GM19452 (cell line): ENCODE results near the gene TUNAR.

Experiments
- ATAC-seq: cut with Tn5 transposase; IDR thresholded peaks from one replicate; pipeline ENCODE4 v1.9.1; 2021; ENCODE audit not compliant: unreplicated experiment

Gene TUNAR

DNA sequence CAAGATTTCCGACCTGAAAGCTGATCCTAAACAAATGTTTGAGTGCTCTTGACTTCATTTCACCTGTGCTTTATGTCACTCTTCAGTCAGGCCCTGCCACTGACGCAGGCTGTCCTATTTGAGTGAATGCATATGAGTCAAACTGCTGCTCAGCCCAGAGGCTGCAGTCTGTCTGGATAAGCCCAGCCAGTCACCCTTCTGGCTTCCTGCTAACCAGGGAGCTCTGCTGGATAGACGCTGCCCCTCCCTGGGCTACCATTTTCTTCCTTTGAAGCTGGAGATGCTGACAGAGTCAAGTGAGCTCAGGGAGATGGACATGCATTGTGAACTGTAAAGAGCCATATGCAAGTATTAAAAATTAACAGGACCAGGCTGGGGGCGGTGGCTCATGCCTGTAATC, 5.1 kb upstream of the TUNAR start:
- ATAC-seq = no peak

- no peak for ATAC-seq
These were observed 3.9 kb upstream of the TUNAR start for GRCh38 chr14:95872777-95873176.

GRCh38 chr14:95875831-95876760, 536 bp upstream of the TUNAR start:
- ATAC-seq = no peak

DNA sequence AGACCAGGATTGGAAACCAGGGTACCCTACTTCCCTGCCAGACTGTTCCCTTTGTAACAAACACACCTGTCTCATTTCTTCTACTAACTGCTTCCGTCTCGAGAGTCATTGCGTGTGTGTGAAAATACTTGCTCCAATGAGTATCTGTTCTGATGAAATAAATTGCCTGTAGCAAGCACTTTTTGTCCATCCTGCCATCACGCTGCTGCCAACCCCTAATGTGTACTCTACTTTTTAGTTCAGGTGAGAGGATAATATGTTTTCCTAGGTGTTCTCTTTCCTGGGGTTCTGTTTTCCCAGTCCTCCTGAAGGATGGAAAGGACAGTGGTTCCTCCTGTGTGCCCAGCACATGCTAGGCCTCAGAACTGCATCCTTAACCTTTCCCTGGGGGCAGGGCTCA, 1.0 kb downstream of the TUNAR start:
- ATAC-seq = no peak

DNA sequence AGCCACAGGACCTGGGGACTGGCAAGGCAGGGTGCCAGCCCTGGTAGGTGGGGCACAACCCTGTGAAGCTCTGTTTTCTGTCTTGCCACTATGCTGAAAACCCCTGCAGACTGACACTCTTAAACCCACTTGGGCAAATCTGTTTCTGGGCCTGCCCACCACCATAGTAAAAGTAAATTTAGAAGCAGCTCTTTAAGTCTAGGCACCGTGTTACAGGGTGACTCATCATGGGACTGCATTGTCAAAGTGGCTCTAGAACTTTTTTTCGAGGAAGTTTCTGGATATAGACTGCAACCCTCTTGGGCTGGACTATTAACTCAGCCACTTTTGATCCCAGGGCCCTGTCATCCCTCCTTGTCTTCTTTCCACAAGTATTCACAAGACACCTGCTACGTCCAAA, 7.7 kb downstream of the TUNAR start:
- no peak for ATAC-seq

GRCh38 chr14:95885278-95885677, 8.6 kb downstream of the TUNAR start:
- ATAC-seq = no peak

DNA sequence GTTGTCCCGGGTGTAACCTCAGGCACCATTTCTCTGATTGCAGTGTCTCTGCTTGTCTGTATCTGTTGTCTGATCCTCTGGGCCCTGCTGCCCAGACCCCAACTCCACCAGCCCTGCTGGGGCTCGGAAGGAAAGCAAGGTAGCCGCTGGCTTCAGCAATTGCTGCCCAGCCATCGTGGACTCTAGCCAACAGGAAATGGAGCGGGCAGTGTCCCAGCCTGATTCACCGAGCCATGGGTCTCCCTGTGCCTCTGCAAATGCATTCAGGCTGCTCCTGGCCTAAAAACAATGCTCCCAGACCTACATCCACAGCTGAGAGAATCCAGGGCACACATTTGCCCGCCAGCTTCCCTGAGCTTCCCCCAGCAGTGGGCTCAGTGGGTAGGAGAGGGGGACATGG, 9.2 kb downstream of the TUNAR start:
- no peak for ATAC-seq

DNA sequence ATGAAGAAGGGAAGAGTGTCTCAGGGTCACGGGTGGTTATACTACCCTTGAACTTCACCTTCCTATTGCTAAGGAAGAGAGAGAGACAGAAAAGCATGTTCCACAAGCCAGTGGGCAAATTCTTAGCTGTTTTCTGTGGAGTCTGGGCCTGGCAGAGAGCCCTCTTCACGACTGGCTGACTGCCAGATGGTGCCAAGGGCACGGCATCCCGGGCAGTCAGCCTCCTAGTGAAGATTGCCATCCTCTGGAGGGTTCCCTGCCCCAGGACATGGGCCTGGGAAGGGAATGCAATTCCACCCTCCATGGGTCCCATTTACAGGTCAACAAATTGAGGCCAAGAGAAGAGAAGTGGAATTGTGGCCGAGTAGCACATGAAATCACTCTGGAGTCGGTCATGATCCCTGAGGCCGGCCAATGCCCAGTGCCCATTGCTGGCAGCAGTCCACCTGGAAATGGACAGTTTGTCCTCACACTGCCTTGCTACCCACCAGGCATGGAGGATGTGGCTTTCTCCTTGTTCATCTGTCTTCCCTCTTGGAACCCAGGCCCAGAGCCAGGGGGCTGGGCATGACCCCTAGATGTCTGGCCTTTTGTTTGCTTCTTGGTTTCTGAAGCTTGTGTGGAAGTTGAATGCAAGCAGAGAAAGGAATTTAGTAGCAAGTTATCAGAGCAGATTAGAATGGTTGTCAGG, 9.9 kb downstream of the TUNAR start:
- ATAC-seq = no peak

- ATAC-seq = no peak
These were observed 10.7 kb downstream of the TUNAR start for GRCh38 chr14:95887351-95887750.

- ATAC-seq = no peak
These were observed 12.8 kb downstream of the TUNAR start for GRCh38 chr14:95889236-95889979.

DNA sequence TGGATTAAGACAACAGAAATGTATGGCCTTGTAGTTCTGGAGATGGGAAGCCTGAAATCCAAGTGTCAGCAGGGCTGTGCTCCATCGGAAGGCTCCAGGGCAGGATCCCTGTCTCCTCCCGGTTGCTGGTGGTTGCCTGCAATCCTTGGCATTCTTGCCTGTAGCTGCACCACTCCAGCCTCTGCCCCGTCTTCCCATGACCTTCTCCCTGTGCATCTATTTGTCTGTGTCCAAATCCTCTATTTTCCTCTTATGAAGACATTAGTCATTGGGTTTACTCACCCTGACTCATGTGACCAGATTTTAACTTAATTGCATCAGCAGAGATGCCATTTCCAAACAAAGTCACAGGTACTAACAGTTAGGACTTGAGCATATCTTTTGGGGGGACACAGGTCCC, 15.1 kb downstream of the TUNAR start:
- no peak for ATAC-seq

DNA sequence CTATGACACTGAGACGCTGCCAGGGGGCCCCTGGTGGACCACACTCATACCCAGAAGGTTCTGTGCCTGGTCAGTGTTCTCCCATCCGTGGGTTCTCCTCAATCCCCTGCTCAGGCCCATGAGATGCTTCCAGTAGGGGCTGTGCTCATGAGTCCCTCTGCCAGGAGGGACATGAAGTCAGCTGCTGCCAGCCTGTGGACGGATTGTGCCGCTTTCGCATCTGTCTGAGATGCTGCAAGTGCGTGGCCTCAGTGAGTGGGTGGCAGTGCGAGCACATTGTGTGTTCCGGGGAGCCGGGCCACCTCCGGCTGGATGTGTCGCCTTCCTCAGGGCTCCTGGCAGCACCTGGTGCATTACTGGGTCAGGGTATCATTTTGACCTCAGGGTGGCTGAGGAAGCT, 15.5 kb downstream of the TUNAR start:
- no peak for ATAC-seq

- ATAC-seq = no peak
These were observed 19.1 kb downstream of the TUNAR start for GRCh38 chr14:95895720-95896119.

GRCh38 chr14:95896498-95897135, 20.0 kb downstream of the TUNAR start:
- ATAC-seq = no peak

GRCh38 chr14:95897280-95897679, 20.6 kb downstream of the TUNAR start:
- ATAC-seq = no peak

DNA sequence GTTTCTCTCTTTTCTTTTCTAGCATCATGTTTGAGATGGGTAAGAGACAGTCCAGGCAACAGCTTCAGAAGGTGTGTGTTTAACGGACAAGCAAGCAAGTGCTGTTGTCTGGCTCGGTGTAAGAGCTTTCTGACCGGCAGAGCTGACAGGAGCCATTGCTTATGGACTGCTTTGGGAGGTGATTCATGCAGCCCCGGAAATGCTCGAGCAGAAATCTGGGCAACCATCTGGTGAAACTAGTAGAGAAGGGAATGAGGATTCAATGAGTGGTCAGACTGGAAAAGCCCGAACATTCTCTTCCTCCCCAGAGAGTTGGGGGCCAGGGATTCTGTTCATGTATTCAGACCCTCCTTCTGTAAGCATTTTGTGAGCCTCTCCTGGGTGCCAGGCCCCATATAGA, 24.4 kb downstream of the TUNAR start:
- ATAC-seq = no peak

DNA sequence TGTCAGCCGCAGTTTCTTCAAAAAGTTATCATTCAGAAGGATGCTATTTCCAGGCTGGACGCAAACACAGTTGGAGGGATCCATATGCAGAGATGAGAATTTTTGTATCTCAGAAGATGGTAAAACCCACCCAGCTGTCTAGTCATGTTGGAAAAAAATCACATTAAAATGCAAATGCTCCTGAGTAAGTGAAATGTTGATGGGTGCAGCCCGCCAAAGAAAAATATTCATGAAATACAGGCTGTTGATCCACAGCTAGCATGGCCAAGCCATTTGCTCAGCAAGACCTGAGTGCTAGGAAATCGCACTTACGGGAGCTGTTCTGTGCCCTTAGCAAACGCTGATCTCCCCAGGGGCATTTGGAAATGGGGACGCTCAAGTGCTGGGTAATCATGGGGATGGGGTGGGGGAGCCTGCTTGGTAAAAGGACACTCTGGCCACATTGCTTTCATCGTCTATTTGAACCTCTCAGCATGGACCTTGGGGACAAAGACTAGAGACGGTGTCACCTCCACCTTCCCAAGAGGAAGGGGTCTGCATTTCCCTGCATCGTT, 25.7 kb downstream of the TUNAR start:
- ATAC-seq = no peak

- ATAC-seq = no peak
These were observed 26.5 kb downstream of the TUNAR start for GRCh38 chr14:95903165-95903564.

DNA sequence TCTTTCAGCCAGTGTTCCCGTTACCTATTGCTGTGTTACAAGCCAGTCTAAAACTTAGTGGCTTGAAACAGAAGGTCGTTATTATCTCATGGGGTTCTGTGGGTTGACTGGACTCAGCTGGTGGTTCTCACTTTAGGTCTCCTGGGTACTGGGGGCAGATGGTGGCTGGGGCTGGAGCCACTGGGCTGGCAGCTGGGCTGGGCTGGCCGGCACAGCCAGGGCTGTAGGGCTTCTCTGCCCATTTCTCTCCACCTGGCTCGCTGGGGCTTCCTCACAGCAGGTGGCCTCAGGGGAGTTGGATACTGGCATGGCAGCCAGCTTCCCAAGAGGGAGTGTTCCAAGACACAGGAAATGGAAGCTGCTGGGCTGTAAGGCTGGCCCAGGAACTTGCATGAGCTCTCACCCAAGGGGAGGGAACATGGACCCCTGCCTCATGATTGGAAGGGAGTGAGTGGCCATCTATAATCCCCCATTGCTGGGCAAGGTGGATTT, 27.0 kb downstream of the TUNAR start:
- ATAC-seq = no peak

DNA sequence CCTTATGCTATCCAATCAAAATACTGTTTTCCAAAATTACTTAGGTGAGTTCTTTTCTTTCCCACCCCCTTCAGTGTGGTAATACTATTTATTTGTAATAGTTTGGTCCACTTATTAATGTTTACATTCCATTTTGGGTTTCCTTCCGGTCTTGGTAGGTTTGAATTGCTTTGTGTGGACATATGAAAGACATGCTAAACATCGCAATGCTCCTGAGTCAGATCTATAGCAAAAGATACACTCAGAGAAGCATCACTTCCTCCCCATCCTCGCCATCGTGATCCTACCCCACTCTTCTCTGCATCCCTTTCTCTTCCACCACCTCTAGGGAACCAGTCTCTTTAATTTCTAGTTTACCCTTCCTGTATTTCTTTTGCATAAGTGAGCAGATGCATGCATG, 30.0 kb downstream of the TUNAR start:
- ATAC-seq = no peak

DNA sequence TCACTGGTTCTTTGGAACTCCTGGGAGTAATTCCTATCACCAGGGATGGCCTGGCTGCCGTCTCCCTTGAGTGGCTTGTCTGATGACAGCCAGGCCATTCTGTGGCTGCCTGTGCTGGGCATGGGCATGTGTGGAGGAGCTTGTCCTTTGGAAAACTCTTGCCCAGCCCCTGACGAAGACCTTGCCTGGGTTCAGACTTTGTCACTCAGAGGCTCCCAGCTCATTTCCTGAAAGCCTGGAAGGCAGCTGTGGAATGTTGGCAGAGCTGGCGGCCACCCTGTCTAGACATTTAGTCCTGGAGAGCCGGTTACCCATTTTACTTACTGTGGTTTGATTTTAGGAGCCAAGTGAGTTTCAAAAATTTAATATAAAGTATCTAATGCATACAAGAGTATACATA, 34.0 kb downstream of the TUNAR start:
- no peak for ATAC-seq
